ENCODE results near the gene FAF1.
A peak's percentile ranks its signal among the peaks of the same experiment; 100 is the strongest.

Gene FAF1

DNA sequence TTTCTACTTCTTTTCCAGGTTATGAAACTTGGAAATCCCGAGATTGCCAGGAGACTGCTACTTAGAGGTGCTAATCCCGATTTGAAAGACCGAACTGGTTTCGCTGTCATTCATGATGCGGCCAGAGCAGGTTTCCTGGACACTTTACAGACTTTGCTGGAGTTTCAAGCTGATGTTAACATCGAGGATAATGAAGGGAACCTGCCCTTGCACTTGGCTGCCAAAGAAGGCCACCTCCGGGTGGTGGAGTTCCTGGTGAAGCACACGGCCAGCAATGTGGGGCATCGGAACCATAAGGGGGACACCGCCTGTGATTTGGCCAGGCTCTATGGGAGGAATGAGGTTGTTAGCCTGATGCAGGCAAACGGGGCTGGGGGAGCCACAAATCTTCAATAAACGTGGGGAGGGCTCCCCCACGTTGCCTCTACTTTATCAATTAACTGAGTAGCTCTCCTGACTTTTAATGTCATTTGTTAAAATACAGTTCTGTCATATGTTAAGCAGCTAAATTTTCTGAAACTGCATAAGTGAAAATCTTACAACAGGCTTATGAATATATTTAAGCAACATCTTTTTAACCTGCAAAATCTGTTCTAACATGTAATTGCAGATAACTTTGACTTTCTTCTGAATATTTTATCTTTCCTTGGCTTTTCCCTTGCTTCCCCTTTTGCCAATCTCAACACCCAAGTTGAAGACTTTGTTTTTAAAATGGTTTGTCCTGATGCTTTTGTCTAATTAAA is 14.0 kb upstream of the FAF1 start:
- no peaks in the 10 kb centered on the region for H3K9me3 ChIP-seq
- H3K27me3 ChIP-seq, result no peaks in the 10 kb centered on the region
- TF ChIP-seq CTCF (IDR thresholded peaks at IDR 0.05), result no peak
- intact Hi-C loops (cut with DNase I; ENCODE audit: low total_unique reads), result no loop called here
- peak overlapping the region; percentile 99 to 100 for H3K27ac ChIP-seq
- DNase-seq, result no peak
- peaks cover 0 to 32% (median 0%) of the 10 kb centered on the region in 4 donors for H3K4me1 ChIP-seq
- H3K4me3 ChIP-seq, result peak overlapping the region; percentile 96 to 98
- H3K36me3 ChIP-seq, result no peaks in the 10 kb centered on the region

- Histone ChIP-seq H3K27ac (peak overlapping the region; percentile 99 to 100), H3K9me3 (no peaks in the 10 kb centered on the region), H3K4me1 (peaks cover 0 to 32% (median 0%) of the 10 kb centered on the region in 4 donors), H3K4me3 (peak overlapping the region; percentile 96 to 98), H3K36me3 (no peaks in the 10 kb centered on the region), H3K27me3 (no peaks in the 10 kb centered on the region)
- intact Hi-C loops (cut with DNase I; ENCODE audit: low total_unique reads), result no loop called here
- DNase-seq, result no peak
- TF ChIP-seq CTCF (IDR thresholded peaks at IDR 0.05), result no peak
These were observed 13.2 kb upstream of the FAF1 start for GRCh38 chr1:50973255-50973654.

DNA sequence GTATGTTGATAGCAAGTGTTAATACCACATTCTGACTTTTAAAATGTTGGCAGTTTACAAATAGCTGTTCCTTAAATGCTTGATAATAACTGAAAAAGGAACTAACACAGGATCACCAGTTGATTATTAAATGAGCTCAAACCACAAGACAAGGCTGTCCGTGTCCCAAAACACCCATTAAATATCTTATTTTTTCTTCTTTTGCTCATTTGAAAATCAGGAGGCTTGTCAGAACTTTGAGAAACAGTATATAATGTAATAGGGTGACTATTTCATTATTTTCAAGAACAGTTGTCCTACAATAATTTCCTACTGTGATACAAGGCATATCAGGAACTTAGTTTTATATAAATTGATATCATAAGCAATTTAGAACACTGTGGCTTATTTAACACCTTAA is 12.7 kb upstream of the FAF1 start:
- DNase-seq, result no peak
- H3K27ac ChIP-seq, result peak overlapping the region; percentile 99 to 100
- no peak for TF ChIP-seq CTCF (IDR thresholded peaks at IDR 0.05)
- H3K4me1 ChIP-seq, result peaks cover 0 to 32% (median 0%) of the 10 kb centered on the region in 4 donors
- intact Hi-C loops (cut with DNase I; ENCODE audit: low total_unique reads), result no loop called here
- H3K36me3 ChIP-seq, result no peaks in the 10 kb centered on the region
- H3K9me3 ChIP-seq, result no peaks in the 10 kb centered on the region
- peak overlapping the region; percentile 96 to 98 for H3K4me3 ChIP-seq
- no peaks in the 10 kb centered on the region for H3K27me3 ChIP-seq

DNA sequence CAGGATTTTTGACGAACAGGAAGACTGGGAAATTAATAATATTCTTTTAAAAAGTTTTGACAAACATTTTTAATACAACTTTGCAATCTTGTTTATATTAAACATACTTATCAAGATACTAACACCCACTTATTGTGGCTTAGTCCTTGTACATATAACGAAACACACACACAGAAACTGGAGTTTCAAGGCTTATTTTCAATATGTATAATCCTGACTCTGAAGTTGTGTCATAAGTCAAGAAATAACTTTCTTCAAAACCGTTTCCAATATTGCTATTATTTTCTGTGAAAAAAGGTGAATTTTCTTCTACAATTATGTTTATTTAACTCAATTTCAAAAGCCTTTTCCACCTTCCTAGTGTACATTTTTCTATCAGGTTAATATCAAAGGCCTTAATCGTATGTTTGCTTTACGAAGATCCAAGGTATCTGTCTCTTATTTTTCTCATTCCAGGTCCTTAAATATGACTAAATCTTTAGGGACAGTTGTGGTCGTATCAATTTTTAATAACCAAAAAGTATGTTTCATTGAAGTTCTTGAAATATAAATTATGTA is 11.8 kb upstream of the FAF1 start:
- peak overlapping the region; percentile 96 to 98 for H3K4me3 ChIP-seq
- H3K27me3 ChIP-seq, result no peaks in the 10 kb centered on the region
- no peak for DNase-seq
- no peaks in the 10 kb centered on the region for H3K9me3 ChIP-seq
- intact Hi-C loops (cut with DNase I; ENCODE audit: low total_unique reads), result no loop called here
- no peaks in the 10 kb centered on the region for H3K36me3 ChIP-seq
- H3K4me1 ChIP-seq, result peaks cover 0 to 39% (median 0%) of the 10 kb centered on the region in 4 donors
- no peak for TF ChIP-seq CTCF (IDR thresholded peaks at IDR 0.05)
- H3K27ac ChIP-seq, result peak overlapping the region; percentile 99 to 100

DNA sequence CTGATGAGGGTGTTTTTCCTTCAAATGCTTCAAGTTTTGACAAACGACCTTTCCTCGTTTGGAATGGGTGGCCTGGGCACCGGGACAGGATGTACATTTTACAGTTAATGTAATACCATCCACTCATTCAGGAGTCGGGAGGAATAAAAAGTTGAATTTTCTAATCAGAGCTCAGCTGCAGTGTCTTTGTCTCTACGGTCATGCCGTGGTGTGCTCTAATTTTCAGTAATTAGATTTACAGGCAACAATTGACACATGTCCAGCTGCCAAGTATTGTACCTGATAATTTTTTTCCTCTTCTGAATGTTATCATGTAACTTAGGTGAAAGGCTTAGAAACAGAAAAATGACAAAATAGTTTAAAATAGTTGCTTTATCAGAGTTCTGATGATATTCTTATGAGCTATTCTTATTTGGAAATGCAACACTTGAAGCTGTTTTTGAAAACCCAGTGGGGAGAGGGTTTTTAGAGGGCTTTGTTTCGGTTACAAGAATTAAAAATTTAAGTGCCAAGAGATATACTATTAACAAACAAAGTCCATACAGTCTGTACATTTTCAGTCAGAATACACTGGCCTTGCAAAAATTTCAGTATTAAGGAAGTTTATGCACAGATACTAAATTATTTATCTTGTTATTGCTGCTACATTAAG is 11.0 kb upstream of the FAF1 start:
- Histone ChIP-seq H3K27me3 (no peaks in the 10 kb centered on the region), H3K27ac (peak overlapping the region; percentile 99 to 100), H3K4me3 (peak overlapping the region; percentile 96 to 98), H3K4me1 (peaks cover 0 to 39% (median 0%) of the 10 kb centered on the region in 4 donors), H3K36me3 (no peaks in the 10 kb centered on the region), H3K9me3 (no peaks in the 10 kb centered on the region)
- TF ChIP-seq CTCF (IDR thresholded peaks at IDR 0.05), result no peak
- intact Hi-C loops (cut with DNase I; ENCODE audit: low total_unique reads), result no loop called here
- DNase-seq, result no peak

Measured in tibial artery (tissue), 4 donors.